Pancreas (tissue), 10 donors: Measurements from ENCODE around the gene FRMD4B. TPM values are rescaled to one million over a fixed set of nuclear protein-coding genes. Genes with fewer than 3 reads are reported as not detected.

Source experiments
- ATAC-seq, 4 donors: fragments of 200-7000 bp; cut with Tn5 transposase; one replicate each; pipeline versions ENCODE4 v1.8.0 to v1.9.1; 2020; ENCODE audit warnings: mild to moderate bottlenecking in 4 of 4, moderate library complexity in 4 of 4
- DNase-seq, 6 donors: peaks; one replicate each; pipeline ENCODE4 v3.0.0-alpha.2; 2020
- FAIRE-seq: peaks from 2 replicates; lab custom pipeline; 2012; peaks lifted over from hg19 to GRCh38; lab: Jason Lieb, UNC
- H3K27ac ChIP-seq, 4 donors: fragments of 200-600 bp; sonication (generic); 1 replicate in 3 of 4; 2 replicates in 1 of 4; pipeline versions ENCODE4 v1.5.0 to v1.8.0; 2020
- H3K27me3 ChIP-seq, 4 donors: fragments of 200-600 bp; one replicate each; pipeline ENCODE4 v1.8.0; 2021
- H3K36me3 ChIP-seq, 3 donors: fragments of 200-600 bp; sonication (generic) in 1 of 3; one replicate each; pipeline versions ENCODE4 v1.5.0 to v1.8.0; 2020 to 2021
- H3K4me1 ChIP-seq, 3 donors: fragments of 200-600 bp; one replicate each; pipeline ENCODE4 v1.8.0; 2021
- H3K4me3 ChIP-seq, 4 donors: fragments of 200-600 bp; sonication (generic) in 2 of 4; one replicate each; pipeline versions ENCODE4 v1.5.0 to v1.8.0; 2020 to 2021
- H3K9me3 ChIP-seq, 4 donors: fragments of 200-600 bp; one replicate each; pipeline ENCODE4 v1.8.0; 2021
- WGBS, 2 donors: extraction: QIAGEN DNeasy Blood & Tissue Kit; methylation state at CpG; one replicate each; pipeline ENCODE4 v1.1.7; 2013; 5-methylcytosine and 5-hydroxymethylcytosine counted together
- intact Hi-C, 3 donors: fragments of 100-400 bp; cut with DNase I; formaldehyde crosslinking; loops; one replicate each; pipeline versions ENCODE4 v1.11.1 to v1.14.2; 2022
- polyA plus RNA-seq, 2 donors: library from polyadenylated mRNA; stranded (reverse); fragments of 200-250 nt; gene quantifications; one replicate each; pipeline ENCODE4 v1.2.3, GENCODE V29; 2013
- total RNA-seq, 6 donors: library from RNA; stranded (reverse); fragmentation: NEBNext Ultra II Directional in 4 of 6; extraction: Animal tissue kit (Norgen Biotek cat#: 25700) in 4 of 6; gene quantifications; one replicate each; pipeline versions ENCODE4 v1.2.1 to v1.2.4, GENCODE V29; 2021 to 2023
- TF ChIP-seq, protein P1 (sequence below), 4 donors: fragments of 200-600 bp; sonication (generic) in 3 of 4; IDR thresholded peaks; one replicate each; pipeline versions ENCODE4 v1.5.0 to v1.8.0; 2021; ENCODE audit warnings: antibody characterized with exemption in 4 of 4
- donor health status: healthy with polysubstance abuse.
- donor health status: DM: no; HTN: no; CAD: no; lungs with moderate emphysema.
- donor health status: DM: no; HTN: no; CAD: no.
- donor health status: control.
- donor health status: control.
- donor health status: Bipolar disorder and iron deficiency.
- donor health status: DM: yes; HTN: yes; CAD: no.
- donor health status: DM: no; HTN: no; CAD: no.
- donor health status: DM: no; HTN: no; CAD: no.
- donor health status: DM: yes; HTN: yes; CAD: no.

FRMD4B gene
- total and polyA plus RNA-seq, 8 donors: 4.9 to 20.0 (median 7.3) TPM

DNA sequence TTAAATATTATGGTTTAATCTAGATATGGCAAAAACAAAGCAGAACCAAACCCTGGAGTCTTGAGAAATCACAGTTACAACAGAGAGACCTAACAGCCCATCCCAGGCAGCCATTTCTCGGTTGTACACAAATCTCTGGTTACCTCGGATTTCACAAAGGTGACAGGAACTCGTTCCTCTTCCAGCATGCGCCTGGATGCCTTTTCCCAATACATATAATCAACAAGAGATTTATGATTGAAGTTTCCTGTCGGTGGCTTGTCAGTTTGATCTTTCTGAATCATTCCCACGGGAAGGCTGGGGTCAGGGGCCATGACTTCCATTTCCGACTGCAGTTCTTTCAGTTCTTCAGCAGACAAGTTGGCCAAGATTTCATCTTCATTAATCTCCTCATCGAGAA is 263.9 kb downstream of the FRMD4B start:
- no peaks in the 10 kb centered on the region for H3K27me3 ChIP-seq
- ATAC-seq (no peak), DNase-seq (no peak), FAIRE-seq (no peak)
- WGBS, 2 donors: 41 to 55% methylated on average over 8 of the region's 8 CpGs
- TF ChIP-seq, protein P1, sequence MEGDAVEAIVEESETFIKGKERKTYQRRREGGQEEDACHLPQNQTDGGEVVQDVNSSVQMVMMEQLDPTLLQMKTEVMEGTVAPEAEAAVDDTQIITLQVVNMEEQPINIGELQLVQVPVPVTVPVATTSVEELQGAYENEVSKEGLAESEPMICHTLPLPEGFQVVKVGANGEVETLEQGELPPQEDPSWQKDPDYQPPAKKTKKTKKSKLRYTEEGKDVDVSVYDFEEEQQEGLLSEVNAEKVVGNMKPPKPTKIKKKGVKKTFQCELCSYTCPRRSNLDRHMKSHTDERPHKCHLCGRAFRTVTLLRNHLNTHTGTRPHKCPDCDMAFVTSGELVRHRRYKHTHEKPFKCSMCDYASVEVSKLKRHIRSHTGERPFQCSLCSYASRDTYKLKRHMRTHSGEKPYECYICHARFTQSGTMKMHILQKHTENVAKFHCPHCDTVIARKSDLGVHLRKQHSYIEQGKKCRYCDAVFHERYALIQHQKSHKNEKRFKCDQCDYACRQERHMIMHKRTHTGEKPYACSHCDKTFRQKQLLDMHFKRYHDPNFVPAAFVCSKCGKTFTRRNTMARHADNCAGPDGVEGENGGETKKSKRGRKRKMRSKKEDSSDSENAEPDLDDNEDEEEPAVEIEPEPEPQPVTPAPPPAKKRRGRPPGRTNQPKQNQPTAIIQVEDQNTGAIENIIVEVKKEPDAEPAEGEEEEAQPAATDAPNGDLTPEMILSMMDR (IDR thresholded peaks at IDR 0.05): no peak
- H3K9me3 ChIP-seq: no peaks in the 10 kb centered on the region
- no peaks in the 10 kb centered on the region for H3K36me3 ChIP-seq
- H3K4me3 ChIP-seq: no peak overlapping the region
- intact Hi-C loops: no loop called here
- no peak overlapping the region for H3K27ac ChIP-seq
- H3K4me1 ChIP-seq: no peaks in the 10 kb centered on the region

DNA sequence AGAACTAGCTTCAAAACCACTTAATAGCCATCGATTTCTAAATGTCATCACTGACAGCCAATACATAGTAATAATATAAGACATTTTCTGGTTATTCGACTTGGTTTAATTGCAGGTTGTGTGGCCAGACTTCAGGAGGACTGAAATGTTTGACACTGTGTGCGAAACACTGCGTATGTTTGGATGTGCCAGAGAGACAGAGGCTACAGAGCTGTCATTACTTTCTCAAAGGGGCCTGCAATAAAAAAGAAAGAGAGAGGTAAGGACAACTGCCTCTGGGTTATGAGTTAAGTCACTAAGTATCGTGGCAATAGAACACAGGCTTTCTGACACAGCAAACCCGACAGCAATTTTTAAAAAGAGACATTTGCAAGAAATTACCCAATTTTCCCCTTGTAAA is 264.4 kb downstream of the FRMD4B start:
- WGBS, 2 donors: 72 to 83% methylated on average over 6 of the region's 6 CpGs
- TF ChIP-seq, protein P1 (IDR thresholded peaks at IDR 0.05): no peak
- Histone ChIP-seq H3K27ac (no peak overlapping the region), H3K4me1 (peaks cover 0 to 1% (median 0%) of the 10 kb centered on the region in 3 donors), H3K36me3 (no peaks in the 10 kb centered on the region), H3K4me3 (no peak overlapping the region), H3K9me3 (no peaks in the 10 kb centered on the region), H3K27me3 (no peaks in the 10 kb centered on the region)
- ATAC-seq (no peak), FAIRE-seq (no peak), DNase-seq (no peak)
- intact Hi-C loops: no loop called here

- WGBS, 2 donors: 0% methylated on average over 1 of the region's 1 CpG
- Histone ChIP-seq H3K4me3 (no peak overlapping the region), H3K27ac (no peak overlapping the region), H3K36me3 (no peaks in the 10 kb centered on the region), H3K9me3 (no peaks in the 10 kb centered on the region), H3K27me3 (no peaks in the 10 kb centered on the region), H3K4me1 (peaks cover 3 to 7% (median 4%) of the 10 kb centered on the region in 3 donors)
- DNase-seq (peak in 4 of 6 donors; percentile 51 to 77 (median 58)), ATAC-seq (peak; percentile 47 to 84 (median 76)), FAIRE-seq (peak; percentile 53)
- TF ChIP-seq, protein P1 (IDR thresholded peaks at IDR 0.05): peak; percentile 82 to 90 (median 86)
- intact Hi-C loops: no loop called here
Observed at GRCh38 chr3:69120879-69121464, 264.9 kb downstream of the FRMD4B start.
